ENCODE measurements around the gene COL6A6.

DNA sequence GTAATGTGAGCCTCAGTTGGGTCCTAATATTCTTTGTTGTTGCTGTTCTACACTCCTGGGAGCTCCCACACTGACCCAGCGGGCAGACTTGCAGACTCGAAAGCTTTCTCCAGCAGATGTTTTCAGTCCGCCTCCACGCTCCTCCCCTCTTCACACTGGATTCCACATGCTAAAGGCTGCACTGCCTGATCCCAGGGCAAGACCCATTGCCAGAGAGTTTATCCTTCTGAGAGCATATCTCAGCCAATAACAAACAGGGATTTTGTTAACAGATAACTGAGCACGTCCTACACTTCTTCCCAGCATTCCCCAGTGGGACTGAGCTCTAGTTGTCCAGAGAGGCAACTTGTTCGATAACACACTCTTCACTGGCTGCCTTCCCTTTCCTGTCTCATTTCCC, 8.0 kb upstream of the COL6A6 start:
- TF ChIP-seq CTCF (IDR thresholded peaks at IDR 0.05) (no peak), POLR2A (IDR thresholded peaks at IDR 0.05) (no peak)
